ENCODE data around the gene HTRA3.

The HTRA3 gene

GRCh38 chr4:8250227-8250626 lies 19.3 kb upstream of the HTRA3 start:
- DNase-seq, result no peak

- no peak for DNase-seq
These were observed 18.9 kb upstream of the HTRA3 start for GRCh38 chr4:8250637-8251036.

- no peak for DNase-seq
These were observed 18.3 kb upstream of the HTRA3 start for GRCh38 chr4:8251110-8251883.

GRCh38 chr4:8252301-8253173 lies 17.0 kb upstream of the HTRA3 start:
- DNase-seq, result no peak

GRCh38 chr4:8254076-8254475 lies 15.5 kb upstream of the HTRA3 start:
- DNase-seq, result no peak

GRCh38 chr4:8255698-8256441 lies 13.7 kb upstream of the HTRA3 start:
- DNase-seq, result no peak

- DNase-seq, result no peak
These were observed 11.7 kb upstream of the HTRA3 start for GRCh38 chr4:8257854-8258253.

- no peak for DNase-seq
These were observed 10.9 kb upstream of the HTRA3 start for GRCh38 chr4:8258552-8259212.

- DNase-seq, result no peak
These were observed 9.7 kb upstream of the HTRA3 start for GRCh38 chr4:8259743-8260430.

GRCh38 chr4:8260656-8261111 lies 8.9 kb upstream of the HTRA3 start:
- DNase-seq, result no peak

- no peak for DNase-seq
These were observed 7.6 kb upstream of the HTRA3 start for GRCh38 chr4:8261851-8262535.

- DNase-seq, result no peak
These were observed 6.8 kb upstream of the HTRA3 start for GRCh38 chr4:8262637-8263322.

GRCh38 chr4:8263397-8263796 lies 6.2 kb upstream of the HTRA3 start:
- no peak for DNase-seq

GRCh38 chr4:8264106-8264505 lies 5.4 kb upstream of the HTRA3 start:
- DNase-seq, result no peak

GRCh38 chr4:8265171-8265929 lies 4.2 kb upstream of the HTRA3 start:
- no peak for DNase-seq

- no peak for DNase-seq
These were observed 3.5 kb upstream of the HTRA3 start for GRCh38 chr4:8266088-8266487.

GRCh38 chr4:8266508-8266907 lies 3.0 kb upstream of the HTRA3 start:
- DNase-seq, result no peak

- DNase-seq, result no peak
These were observed 2.5 kb upstream of the HTRA3 start for GRCh38 chr4:8267077-8267476.

GRCh38 chr4:8268211-8268610 lies 1.3 kb upstream of the HTRA3 start:
- no peak for DNase-seq

GRCh38 chr4:8268901-8269534 lies 536 bp upstream of the HTRA3 start:
- DNase-seq, result no peak
